IMR-90 (cell line): ENCODE measurements around the gene ZDHHC3.

Experiments used
- FOS ChIP-seq: fragments of 150-350 bp; IDR thresholded peaks from 2 replicates; pipeline ENCODE4 v1.6.1; 2016; ENCODE audit warnings: low read depth, low read length
- MAFK ChIP-seq: IDR thresholded peaks from 2 replicates; pipeline ENCODE4 v1.6.1; 2012; ENCODE audit warnings: low read depth, low read length, improper control_type of control experiment
- MAZ ChIP-seq: IDR thresholded peaks from 2 replicates; pipeline ENCODE4 v1.6.1; 2012; ENCODE audit warnings: low read depth, mild to moderate bottlenecking, low read length, improper control_type of control experiment, moderate library complexity, borderline replicate concordance
- MXI1 ChIP-seq: IDR thresholded peaks from 2 replicates; pipeline ENCODE4 v1.6.1; 2012; ENCODE audit warnings: low read depth, mild to moderate bottlenecking, low read length, moderate library complexity, borderline replicate concordance
- POLR2A ChIP-seq: IDR thresholded peaks from 2 replicates; pipeline ENCODE4 v1.6.1; 2012; ENCODE audit warnings: mild to moderate bottlenecking, low read depth, low read length
- RAD21 ChIP-seq: IDR thresholded peaks from 2 replicates; pipeline ENCODE4 v1.6.1; 2012; ENCODE audit warnings: low read length, improper control_type of control experiment
- SMC3 ChIP-seq: fragments of 150-350 bp; IDR thresholded peaks from 2 replicates; pipeline ENCODE4 v1.6.1; 2016; ENCODE audit warnings: low read depth, mild to moderate bottlenecking, antibody characterized with exemption, low read length, moderate library complexity
- USF2 ChIP-seq: fragments of 150-350 bp; IDR thresholded peaks from 2 replicates; pipeline ENCODE4 v1.6.1; 2017; ENCODE audit warnings: mild to moderate bottlenecking, antibody characterized with exemption, low read length, low read depth
- TF ChIP-seq, protein P1 (sequence below): conservative IDR thresholded peaks from 2 replicates; pipeline ENCODE4 v1.5.1; 2012; ENCODE audit warnings: mild to moderate bottlenecking, low read depth, low read length, improper control_type of control experiment

DNA sequence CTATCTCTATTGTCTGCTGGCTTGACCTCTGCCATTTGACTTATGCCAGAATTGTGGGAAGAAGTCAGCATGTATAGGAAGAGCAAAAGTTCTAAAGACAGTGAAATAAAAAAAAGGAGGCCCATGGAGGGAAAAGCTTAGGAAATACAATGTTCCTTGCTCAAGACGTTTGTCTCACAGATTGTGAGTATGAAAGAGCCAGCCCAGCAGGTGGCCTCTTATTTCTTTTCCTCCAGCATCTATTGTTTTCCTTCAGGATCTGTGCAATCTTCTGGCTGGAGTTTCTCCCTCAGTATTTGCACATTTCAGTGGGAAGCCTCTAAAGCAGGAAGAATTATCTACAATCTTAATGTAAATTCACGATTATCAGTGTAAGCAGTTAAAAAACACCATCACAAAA lies 43.7 kb downstream of the ZDHHC3 start:
- TF ChIP-seq, protein P1, sequence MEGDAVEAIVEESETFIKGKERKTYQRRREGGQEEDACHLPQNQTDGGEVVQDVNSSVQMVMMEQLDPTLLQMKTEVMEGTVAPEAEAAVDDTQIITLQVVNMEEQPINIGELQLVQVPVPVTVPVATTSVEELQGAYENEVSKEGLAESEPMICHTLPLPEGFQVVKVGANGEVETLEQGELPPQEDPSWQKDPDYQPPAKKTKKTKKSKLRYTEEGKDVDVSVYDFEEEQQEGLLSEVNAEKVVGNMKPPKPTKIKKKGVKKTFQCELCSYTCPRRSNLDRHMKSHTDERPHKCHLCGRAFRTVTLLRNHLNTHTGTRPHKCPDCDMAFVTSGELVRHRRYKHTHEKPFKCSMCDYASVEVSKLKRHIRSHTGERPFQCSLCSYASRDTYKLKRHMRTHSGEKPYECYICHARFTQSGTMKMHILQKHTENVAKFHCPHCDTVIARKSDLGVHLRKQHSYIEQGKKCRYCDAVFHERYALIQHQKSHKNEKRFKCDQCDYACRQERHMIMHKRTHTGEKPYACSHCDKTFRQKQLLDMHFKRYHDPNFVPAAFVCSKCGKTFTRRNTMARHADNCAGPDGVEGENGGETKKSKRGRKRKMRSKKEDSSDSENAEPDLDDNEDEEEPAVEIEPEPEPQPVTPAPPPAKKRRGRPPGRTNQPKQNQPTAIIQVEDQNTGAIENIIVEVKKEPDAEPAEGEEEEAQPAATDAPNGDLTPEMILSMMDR, result no peak
- TF ChIP-seq FOS, result no peak
- TF ChIP-seq MXI1, result no peak
- TF ChIP-seq RAD21, result no peak
- no peak for TF ChIP-seq POLR2A
- TF ChIP-seq SMC3, result no peak
- TF ChIP-seq USF2, result no peak
- no peak for TF ChIP-seq MAZ
- TF ChIP-seq MAFK, result no peak
